GM12878 (cell line): ENCODE results near the gene THAP5. TPM values are rescaled to one million over a fixed set of nuclear protein-coding genes. Genes with fewer than 3 reads are reported as not detected.
"Not testable (repeated sequence)": the region's sequence is repeated elsewhere in the genome, so short reads cannot be mapped to it uniquely, and the experiment has no call there.

Experiments
- ATAC-seq: fragments of 200-7000 bp; cut with Tn5 transposase; 3 replicates; pipeline ENCODE4 v1.9.1; 2020; ENCODE audit warnings: mild to moderate bottlenecking, moderate library complexity
- BruUV-seq: library from RNA; stranded (reverse); fragments of 400-500 nt; replicated peaks from 2 replicates; lab custom pipeline; 2021; lab: Mats Ljungman, UMichigan
- CTCF ChIA-PET: fragments of 300-600 bp; sonication (Branson Sonifier 250); formaldehyde crosslinking; extraction: SDS; loops from one replicate; lab custom pipeline; 2021; ENCODE audit warnings: inconsistent platforms; lab: Yijun Ruan, JAX
- POLR2A ChIA-PET: fragments of 350-600 bp; formaldehyde crosslinking; extraction: SDS; loops from one replicate; lab custom pipeline; 2021; ENCODE audit warnings: inconsistent platforms; lab: Charles Lee
- RAD21 ChIA-PET: fragments of 300-600 bp; sonication (Branson Sonifier 250); formaldehyde crosslinking; loops from one replicate; lab custom pipeline; 2023; ENCODE audit warnings: antibody characterized with exemption; ENCODE audit not compliant: unreplicated experiment; lab: Charles Lee
- SMC1A ChIA-PET: fragments of 300-600 bp; sonication (Branson Sonifier 250); formaldehyde crosslinking; loops from one replicate; lab custom pipeline; 2023; ENCODE audit not compliant: unreplicated experiment, uncharacterized antibody; lab: Charles Lee
- DNase-seq: peaks from one replicate; pipeline ENCODE4 v3.0.0-alpha.2; 2011; ENCODE audit warnings: low read depth, low spot score
- FAIRE-seq: peaks from 3 replicates; lab custom pipeline; 2011; peaks lifted over from hg19 to GRCh38; lab: Jason Lieb, UNC
- H2AFZ ChIP-seq: 2 replicates; pipeline ENCODE4 v1.6.0; 2011; ENCODE audit warnings: low read depth, low read length, control low read depth; ENCODE audit not compliant: control insufficient read depth
- H3K27ac ChIP-seq: 2 replicates; pipeline ENCODE4 v1.5.1; 2011; ENCODE audit warnings: control low read depth; ENCODE audit not compliant: control insufficient read depth, insufficient read depth
- H3K27me3 ChIP-seq, 2 experiments: replicated peaks in 1 of 2; 2 replicates each; pipeline versions ENCODE4 v1.6.0 to v1.6.1; 2011; ENCODE audit warnings: low read length in 1 of 2; ENCODE audit not compliant: control insufficient read depth in 2 of 2, insufficient read depth in 2 of 2
- H3K36me3 ChIP-seq, 2 experiments: 2 replicates each; pipeline ENCODE4 v1.5.1; 2011; ENCODE audit warnings: low read length in 1 of 2; ENCODE audit not compliant: control insufficient read depth in 2 of 2, insufficient read depth in 2 of 2
- H3K4me1 ChIP-seq: 2 replicates; pipeline ENCODE4 v1.6.1; 2011; ENCODE audit warnings: mild to moderate bottlenecking, low read length, moderate library complexity, mixed read lengths; ENCODE audit not compliant: control insufficient read depth, insufficient read depth
- H3K4me2 ChIP-seq: 2 replicates; pipeline ENCODE4 v1.6.0; 2011; ENCODE audit warnings: control low read depth; ENCODE audit not compliant: control insufficient read depth, insufficient read depth
- H3K4me3 ChIP-seq: fragments of 200-600 bp; sonication (generic); 2 replicates; pipeline ENCODE4 v1.5.1; 2016
- H3K79me2 ChIP-seq: 2 replicates; pipeline ENCODE4 v1.6.0; 2011; ENCODE audit warnings: low read length; ENCODE audit not compliant: control insufficient read depth, insufficient read depth
- H3K9ac ChIP-seq: 2 replicates; pipeline ENCODE4 v1.8.0; 2011; ENCODE audit warnings: low read length, control low read depth, mixed read lengths; ENCODE audit not compliant: control insufficient read depth, insufficient read depth
- H3K9me3 ChIP-seq: replicated peaks from 3 replicates; pipeline ENCODE4 v1.5.1; 2011; ENCODE audit warnings: mild to moderate bottlenecking, low read length; ENCODE audit not compliant: control insufficient read depth, insufficient read depth
- H4K20me1 ChIP-seq: 2 replicates; pipeline ENCODE4 v1.6.0; 2011; ENCODE audit not compliant: control insufficient read depth, insufficient read depth
- ATF7 ChIP-seq: fragments of 450-650 bp; IDR thresholded peaks from 2 replicates; pipeline ENCODE4 v1.6.1; 2016; ENCODE audit warnings: low read depth, mild to moderate bottlenecking
- CEBPB ChIP-seq, 2 experiments: fragments of 150-350 bp in 1 of 2; IDR thresholded peaks; 2 replicates each; pipeline ENCODE4 v1.6.1; 2012 to 2014; ENCODE audit warnings: low read depth in 2 of 2, low read length in 2 of 2, borderline replicate concordance in 1 of 2, inconsistent platforms in 1 of 2
- FOS ChIP-seq: IDR thresholded peaks from 3 replicates; pipeline ENCODE4 v1.6.1; 2011; ENCODE audit warnings: borderline replicate concordance; ENCODE audit not compliant: insufficient read length; ENCODE audit errors: extremely low read depth
- RCOR1 ChIP-seq: conservative IDR thresholded peaks from 2 replicates; pipeline ENCODE4 v1.6.1; 2012; ENCODE audit warnings: low read depth, low read length, improper control_type of control experiment
- RELA ChIP-seq: fragments of 450-650 bp; IDR thresholded peaks from 2 replicates; pipeline ENCODE4 v1.8.0; 2014; ENCODE audit warnings: borderline replicate concordance; ENCODE audit not compliant: partially characterized antibody
- RFX5 ChIP-seq: IDR thresholded peaks from 2 replicates; pipeline ENCODE4 v1.6.1; 2011; ENCODE audit warnings: low read depth, low read length, improper control_type of control experiment
- WGBS: methylation state at CpG from one replicate; pipeline ENCODE4 v1.1.6; 2016; ENCODE audit warnings: low lambda C conversion rate; ENCODE audit not compliant: insufficient replicate concordance, insufficient coverage; ENCODE audit errors: missing lambda C conversion rate; 5-methylcytosine and 5-hydroxymethylcytosine counted together
- in situ Hi-C: fragments of 300-500 bp; cut with MboI; formaldehyde crosslinking; loops from 9 replicates; pipeline ENCODE4 v1.14.3; 2018; ENCODE audit warnings: mixed read lengths
- intact Hi-C: fragments of 100-400 bp; cut with micrococcal nuclease; formaldehyde crosslinking; loops from one replicate; pipeline ENCODE4 v1.14.2; 2022; ENCODE audit not compliant: unreplicated experiment
- polyA plus RNA-seq, 11 experiments: library from polyadenylated mRNA; depleted of rRNA in 4 of 11; unstranded in 6 of 11; stranded (reverse) in 5 of 11; fragments of >200 nt; fragmentation: Nextera tagmentation in 4 of 11; fragmentation: Illumina TruSeq in 1 of 11; extraction: Ambion mirVana in 4 of 11; extraction: Trizol in 1 of 11; gene quantifications; 1 replicate in 1 of 11; 2 replicates in 10 of 11; pipeline versions ENCODE4 v1.2.1 to v1.2.3, GENCODE V29; 2011 to 2016; ENCODE audit warnings: inconsistent platforms in 2 of 11, missing spikeins in 2 of 11, low read depth in 1 of 11
- total RNA-seq, 4 experiments: library from RNA; depleted of rRNA in 3 of 4; stranded (reverse); fragments of >200 nt in 3 of 4; fragmentation: Illumina TruSeq in 1 of 4; extraction: Trizol in 1 of 4; gene quantifications; 2 replicates each; pipeline versions ENCODE4 v1.2.1 to v1.2.3, GENCODE V29; 2013 to 2021
- TF ChIP-seq, protein P1 (sequence below): fragments of 450-650 bp; formaldehyde crosslinking; IDR thresholded peaks from 2 replicates; pipeline ENCODE4 v1.4.0; 2022; ENCODE audit warnings: mild to moderate bottlenecking, moderate library complexity

Gene THAP5
- total and polyA plus RNA-seq, 10 of the 15 experiments (the other 5 are each of a cell fraction or from before 2014, with no cell fraction given) = 13.0 to 47.7 (median 24.2) TPM

DNA sequence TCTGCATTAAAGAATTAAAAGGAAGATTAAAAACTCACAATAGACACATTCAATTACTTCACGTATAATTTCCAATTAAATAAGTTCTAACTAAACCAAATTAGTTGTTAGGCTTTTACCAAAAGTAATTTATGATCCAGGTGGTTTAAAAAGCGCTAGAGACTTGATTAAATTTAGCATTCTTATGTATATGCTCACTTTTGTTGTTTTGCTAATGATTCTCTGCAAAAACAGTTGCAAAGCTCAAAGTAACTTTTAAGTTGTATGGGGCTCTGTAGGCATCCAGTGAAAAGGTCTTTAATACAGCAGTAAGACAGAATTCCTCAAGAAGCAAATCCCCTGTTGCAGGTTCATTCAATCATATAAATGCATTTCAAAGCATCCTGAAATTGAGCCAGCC lies 28.0 kb downstream of the THAP5 start:
- POLR2A ChIA-PET = no interaction called here
- TF ChIP-seq CEBPB (IDR thresholded peaks at IDR 0.05; ENCODE audit: borderline replicate concordance in 1 of 2, low read depth in 2 of 2, low read length in 2 of 2) (no peak), RELA (no peak), RCOR1 (no peak), RFX5 (no peak), FOS (no peak), ATF7 (no peak)
- TF ChIP-seq, protein P1, sequence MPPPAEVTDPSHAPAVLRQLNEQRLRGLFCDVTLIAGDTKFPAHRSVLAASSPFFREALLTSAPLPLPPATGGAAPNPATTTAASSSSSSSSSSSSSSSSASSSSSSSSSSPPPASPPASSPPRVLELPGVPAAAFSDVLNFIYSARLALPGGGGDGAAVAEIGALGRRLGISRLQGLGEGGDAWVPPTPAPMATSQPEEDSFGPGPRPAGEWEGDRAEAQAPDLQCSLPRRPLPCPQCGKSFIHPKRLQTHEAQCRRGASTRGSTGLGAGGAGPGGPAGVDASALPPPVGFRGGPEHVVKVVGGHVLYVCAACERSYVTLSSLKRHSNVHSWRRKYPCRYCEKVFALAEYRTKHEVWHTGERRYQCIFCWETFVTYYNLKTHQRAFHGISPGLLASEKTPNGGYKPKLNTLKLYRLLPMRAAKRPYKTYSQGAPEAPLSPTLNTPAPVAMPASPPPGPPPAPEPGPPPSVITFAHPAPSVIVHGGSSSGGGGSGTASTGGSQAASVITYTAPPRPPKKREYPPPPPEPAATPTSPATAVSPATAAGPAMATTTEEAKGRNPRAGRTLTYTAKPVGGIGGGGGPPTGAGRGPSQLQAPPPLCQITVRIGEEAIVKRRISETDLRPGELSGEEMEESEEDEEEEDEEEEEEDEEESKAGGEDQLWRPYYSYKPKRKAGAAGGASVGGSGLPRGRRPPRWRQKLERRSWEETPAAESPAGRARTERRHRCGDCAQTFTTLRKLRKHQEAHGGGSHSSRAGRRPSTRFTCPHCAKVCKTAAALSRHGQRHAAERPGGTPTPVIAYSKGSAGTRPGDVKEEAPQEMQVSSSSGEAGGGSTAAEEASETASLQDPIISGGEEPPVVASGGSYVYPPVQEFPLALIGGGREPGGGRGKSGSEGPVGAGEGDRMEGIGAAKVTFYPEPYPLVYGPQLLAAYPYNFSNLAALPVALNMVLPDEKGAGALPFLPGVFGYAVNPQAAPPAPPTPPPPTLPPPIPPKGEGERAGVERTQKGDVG (CRISPR knock-in tag) = no peak
- Histone ChIP-seq H3K27me3 (no peaks in the 10 kb centered on the region), H4K20me1 (no peaks in the 10 kb centered on the region), H3K36me3 (no peaks in the 10 kb centered on the region), H3K9ac (no peak overlapping the region), H3K4me2 (no peak overlapping the region), H3K4me1 (no peaks in the 10 kb centered on the region), H3K9me3 (no peaks in the 10 kb centered on the region), H3K4me3 (no peak overlapping the region), H3K27ac (no peak overlapping the region), H2AFZ (no peak overlapping the region), H3K79me2 (no peaks in the 10 kb centered on the region)
- RAD21 ChIA-PET = no interaction called here
- CTCF ChIA-PET = interaction anchor here (1.3 to 1.7 kb wide), 2 partner anchors 9 to 14 kb away, joined by 4 to 6 read pairs; no protein-coding TSS in a partner anchor
- DNase-seq (no peak), ATAC-seq (no peak), FAIRE-seq (no peak)
- in situ Hi-C loops = no loop called here
- WGBS = 63% methylated on average over 2 of the region's 2 CpGs
- SMC1A ChIA-PET = interaction anchor here (0.7 to 2.7 kb wide), 3 partner anchors 10 to 24 kb away, joined by 3 to 13 read pairs (median 3); partner anchors contain the start of gene PNPLA8
- intact Hi-C loops = no loop called here
- no TSS peak for BruUV-seq

DNA sequence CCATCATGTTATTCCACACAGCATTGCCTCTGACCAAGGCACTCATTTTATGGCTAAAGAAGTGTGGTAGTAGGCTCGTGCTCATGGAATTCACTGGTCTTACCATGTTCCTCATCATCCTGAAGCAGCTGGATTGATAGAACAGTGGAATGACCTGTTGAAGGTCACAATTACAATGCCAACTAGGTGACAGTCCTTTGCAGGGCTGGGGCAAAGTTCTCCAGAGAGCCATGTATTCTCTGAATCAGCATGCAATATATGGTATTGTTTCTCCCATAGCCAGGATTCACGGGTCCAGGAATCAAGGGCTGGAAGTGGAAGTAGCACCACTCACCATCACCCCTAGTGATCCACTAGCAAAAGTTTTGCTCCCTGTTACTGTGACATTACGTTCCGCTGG lies 30.8 kb downstream of the THAP5 start:
- H3K27ac ChIP-seq, H3K36me3 ChIP-seq, in situ Hi-C loops, DNase-seq, H4K20me1 ChIP-seq, ATAC-seq, FAIRE-seq, H3K4me3 ChIP-seq, H3K4me1 ChIP-seq, H3K9ac ChIP-seq, H3K79me2 ChIP-seq, CTCF ChIA-PET, BruUV-seq, H2AFZ ChIP-seq, SMC1A ChIA-PET, H3K9me3 ChIP-seq, H3K4me2 ChIP-seq, H3K27me3 ChIP-seq, intact Hi-C loops: not testable (repeated sequence)
- 58% methylated on average over 4 of the region's 4 CpGs for WGBS
- ChIA-PET RAD21 (interaction anchor here (0.6 kb wide), 1 partner anchor 438 kb away, joined by 3 read pairs; no protein-coding TSS in a partner anchor), POLR2A (interaction anchor here (0.6 to 1.0 kb wide), 3 partner anchors 10 to 652 kb away, joined by 3 read pairs; no protein-coding TSS in a partner anchor)
